GM19099 (cell line): ENCODE measurements around the gene MUC20.

ENCODE experiments used
- POLR2A ChIP-seq: IDR thresholded peaks from 3 replicates; pipeline ENCODE4 v1.6.1; 2011; ENCODE audit warnings: low read depth; ENCODE audit not compliant: insufficient read length; ENCODE audit errors: extremely low read depth

The MUC20 gene

DNA sequence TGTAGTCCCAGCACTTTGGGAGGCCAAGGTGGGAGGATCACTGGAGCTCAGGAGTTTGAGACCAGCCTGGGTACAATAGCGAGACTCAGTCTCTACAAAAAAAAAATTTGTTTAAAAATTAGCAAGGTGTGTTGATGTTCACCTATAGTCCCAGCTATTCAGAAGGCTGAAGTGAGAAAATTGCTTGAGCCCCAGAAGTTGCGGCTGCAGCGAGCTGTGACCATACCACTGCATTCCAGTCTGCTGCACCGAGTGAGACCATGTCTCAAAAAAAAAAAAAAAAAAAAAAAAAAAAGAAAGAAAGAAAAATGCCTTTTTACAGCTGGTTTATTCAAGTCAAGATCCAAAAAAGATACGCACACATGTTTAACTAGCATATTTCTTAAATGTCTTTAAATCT lies 17.0 kb upstream of the MUC20 start:
- no peak for TF ChIP-seq POLR2A

- TF ChIP-seq POLR2A = no peak
These were observed 16.3 kb upstream of the MUC20 start for GRCh38 chr3:195704433-195704999.

- no peak for TF ChIP-seq POLR2A
These were observed 15.4 kb upstream of the MUC20 start for GRCh38 chr3:195705081-195705991.

GRCh38 chr3:195708061-195708460 lies 12.7 kb upstream of the MUC20 start:
- TF ChIP-seq POLR2A = no peak

- no peak for TF ChIP-seq POLR2A
These were observed 11.9 kb upstream of the MUC20 start for GRCh38 chr3:195708626-195709481.

DNA sequence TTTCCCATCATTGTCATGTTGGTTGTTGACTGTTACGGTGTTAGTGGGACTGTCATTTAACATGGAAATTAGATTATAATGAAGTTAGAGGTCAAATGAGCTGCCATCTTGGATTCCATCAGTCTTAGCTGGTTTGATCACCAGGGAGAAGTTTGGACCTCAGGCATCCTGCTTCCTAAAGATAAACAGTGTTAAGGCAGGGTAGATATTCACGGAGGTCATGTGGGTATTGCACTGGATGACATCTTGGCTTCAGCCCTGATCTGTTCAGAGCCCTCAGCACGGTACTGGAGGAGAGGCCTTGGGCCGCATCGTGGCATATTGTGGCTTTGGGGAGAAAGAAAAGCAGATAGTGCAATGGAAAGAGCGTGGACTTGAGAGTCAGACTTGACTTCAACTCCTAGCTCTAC lies 11.1 kb upstream of the MUC20 start:
- no peak for TF ChIP-seq POLR2A

GRCh38 chr3:195711813-195712534 lies 8.8 kb upstream of the MUC20 start:
- TF ChIP-seq POLR2A = no peak

GRCh38 chr3:195714380-195715011 lies 6.3 kb upstream of the MUC20 start:
- TF ChIP-seq POLR2A = no peak

- no peak for TF ChIP-seq POLR2A
These were observed 5.6 kb upstream of the MUC20 start for GRCh38 chr3:195715134-195715533.

DNA sequence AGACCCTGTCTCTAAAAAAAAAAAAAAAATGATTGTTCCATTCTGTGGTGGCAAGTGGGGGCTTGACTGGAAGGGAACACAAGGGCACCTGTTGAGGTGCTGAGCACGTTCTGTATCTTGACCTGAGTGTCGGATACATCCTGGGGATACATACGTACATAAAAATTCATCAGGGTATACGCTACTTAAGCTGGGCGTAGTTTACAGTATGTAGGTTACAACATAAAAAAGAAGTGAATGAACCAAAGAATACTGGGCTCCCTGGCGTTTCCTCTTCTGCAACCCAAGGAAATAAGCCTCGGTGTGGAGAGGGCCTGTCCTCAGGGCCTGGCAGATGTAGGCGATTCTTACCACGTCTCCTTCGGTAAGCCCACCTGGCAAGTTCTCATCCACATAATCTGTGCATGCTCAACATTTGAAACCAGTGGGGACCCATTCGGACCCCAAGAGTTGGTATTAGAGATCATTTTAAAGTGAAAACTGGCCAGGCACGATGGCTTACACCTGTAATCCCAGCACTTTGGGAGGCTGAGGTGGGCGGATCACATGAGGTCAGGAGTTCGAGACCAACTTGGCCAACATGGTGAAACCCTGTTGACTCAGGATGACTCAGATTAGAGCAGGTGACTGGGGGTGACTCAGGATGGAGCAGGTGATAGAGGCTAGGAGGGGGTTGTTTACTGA lies 5.1 kb upstream of the MUC20 start:
- TF ChIP-seq POLR2A = no peak

DNA sequence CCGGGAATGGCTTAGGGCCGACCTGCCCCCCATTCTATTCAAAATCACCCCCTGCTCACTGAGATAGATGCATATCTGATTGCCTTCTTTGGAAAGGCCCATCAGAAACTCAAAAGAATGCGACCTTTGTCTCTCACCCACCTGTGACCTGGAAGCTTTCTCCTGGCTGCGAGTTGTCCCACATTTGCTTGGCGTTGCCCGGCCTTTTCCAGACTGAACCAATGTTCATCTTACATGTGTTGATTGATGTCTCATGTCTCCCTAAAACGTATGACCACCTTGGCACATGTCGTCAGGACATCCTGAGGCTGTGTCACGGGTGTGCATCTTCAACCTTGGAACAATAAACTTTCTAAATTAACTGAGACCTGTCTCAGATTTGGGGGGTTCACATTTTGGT lies 3.4 kb upstream of the MUC20 start:
- TF ChIP-seq POLR2A = no peak

DNA sequence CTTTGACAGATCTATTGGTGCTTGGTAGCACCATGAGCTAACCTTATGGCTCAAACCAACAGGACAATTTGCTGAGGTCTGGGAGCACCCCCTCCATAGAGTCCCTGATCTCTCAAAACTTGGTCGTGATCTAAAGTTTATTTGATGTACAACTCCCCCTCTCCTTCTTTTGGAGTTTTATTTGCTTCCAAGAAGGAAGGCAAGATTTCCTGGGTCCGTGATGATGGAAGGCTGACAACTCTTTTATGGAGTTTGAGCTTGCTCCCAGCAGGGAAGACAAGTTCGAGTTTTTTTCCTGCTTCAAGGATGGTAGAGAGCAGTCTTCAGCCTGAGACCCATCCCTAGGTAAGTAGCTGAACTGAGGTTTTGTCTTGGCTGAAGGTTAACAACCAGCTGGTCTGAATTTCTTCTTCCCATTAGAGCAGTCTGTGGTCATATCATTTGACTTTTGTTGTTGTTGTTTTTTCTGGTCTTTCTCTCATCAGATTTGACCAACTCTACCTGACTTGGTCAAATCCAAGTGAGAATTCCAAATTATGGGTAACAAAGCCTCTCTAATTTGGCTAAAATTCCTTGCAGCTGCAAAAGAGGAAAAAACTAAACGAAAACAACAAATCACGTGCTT lies 2.8 kb upstream of the MUC20 start:
- TF ChIP-seq POLR2A = no peak

DNA sequence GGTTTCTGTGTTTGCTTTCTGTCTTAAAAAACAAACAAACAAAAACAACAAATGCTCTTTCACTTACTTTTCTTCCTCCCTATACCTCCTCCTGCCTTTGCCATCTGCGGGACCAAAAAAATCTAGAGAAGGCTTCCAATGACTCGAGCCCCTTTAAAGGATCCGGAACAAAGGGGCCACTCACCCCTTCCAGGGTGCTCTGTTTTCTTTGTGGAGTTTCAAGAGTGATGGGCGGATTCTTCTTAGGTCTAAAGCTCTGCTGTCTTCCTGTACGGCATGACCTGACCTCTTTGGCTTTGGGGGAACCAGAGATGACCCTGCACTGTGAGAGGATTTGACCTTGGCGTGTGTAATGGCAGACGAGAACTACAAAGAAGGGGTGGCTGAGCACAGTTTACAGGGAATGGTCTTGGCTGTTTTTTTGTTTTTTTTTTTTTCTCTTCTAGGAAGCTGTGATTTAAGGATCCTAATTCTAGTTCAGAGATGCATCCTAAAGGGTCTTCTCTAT lies 2.2 kb upstream of the MUC20 start:
- TF ChIP-seq POLR2A = no peak
